Hepatocyte (in vitro differentiated cells): ENCODE data around the gene LRMDA. TPM values are rescaled to one million over a fixed set of nuclear protein-coding genes. Genes with fewer than 3 reads are reported as not detected.

ENCODE experiments used
- DNase-seq: peaks from one replicate; pipeline ENCODE4 v3.0.0-alpha.2; 2016; ENCODE audit warnings: low spot score
- H2AFZ ChIP-seq: fragments of 200-600 bp; sonication (generic); 2 replicates; pipeline ENCODE4 v1.6.0; 2016; ENCODE audit warnings: antibody characterized with exemption, mild to moderate bottlenecking
- H3K27ac ChIP-seq: fragments of 200-600 bp; sonication (generic); 2 replicates; pipeline ENCODE4 v1.5.1; 2016; ENCODE audit warnings: mild to moderate bottlenecking
- H3K27me3 ChIP-seq: fragments of 200-600 bp; sonication (generic); 2 replicates; pipeline ENCODE4 v1.6.1; 2016
- H3K36me3 ChIP-seq: fragments of 200-600 bp; sonication (generic); replicated peaks from 2 replicates; pipeline ENCODE4 v1.5.1; 2016; ENCODE audit warnings: low read depth; ENCODE audit not compliant: insufficient read depth
- H3K4me1 ChIP-seq: fragments of 200-600 bp; sonication (generic); 2 replicates; pipeline ENCODE4 v1.5.1; 2016; ENCODE audit warnings: mild to moderate bottlenecking, moderate library complexity; ENCODE audit not compliant: insufficient read depth
- H3K4me2 ChIP-seq: fragments of 200-600 bp; sonication (generic); 2 replicates; pipeline ENCODE4 v1.6.0; 2016
- H3K4me3 ChIP-seq: fragments of 200-600 bp; sonication (generic); 2 replicates; pipeline ENCODE4 v1.5.1; 2016; ENCODE audit warnings: mild to moderate bottlenecking
- H3K79me2 ChIP-seq: fragments of 200-600 bp; sonication (generic); 2 replicates; pipeline ENCODE4 v1.6.0; 2017; ENCODE audit warnings: mild to moderate bottlenecking
- H3K9me2 ChIP-seq: fragments of 200-600 bp; sonication (generic); replicated peaks from 2 replicates; pipeline ENCODE4 v1.6.0; 2017; ENCODE audit warnings: mild to moderate bottlenecking; ENCODE audit not compliant: insufficient read depth
- H3K9me3 ChIP-seq: fragments of 200-600 bp; sonication (generic); 2 replicates; pipeline ENCODE4 v1.5.1; 2016; ENCODE audit warnings: low read depth, mild to moderate bottlenecking
- H4K20me1 ChIP-seq: fragments of 200-600 bp; sonication (generic); 2 replicates; pipeline ENCODE4 v1.6.0; 2016; ENCODE audit warnings: mild to moderate bottlenecking; ENCODE audit not compliant: insufficient read depth, poor library complexity, severe bottlenecking
- EZH2 ChIP-seq: fragments of 200-600 bp; sonication (generic); IDR thresholded peaks from 2 replicates; pipeline ENCODE4 v1.6.1; 2016; ENCODE audit warnings: antibody characterized with exemption, mild to moderate bottlenecking, borderline replicate concordance
- EZH2phosphoT487 ChIP-seq: fragments of 200-600 bp; sonication (generic); IDR thresholded peaks from one replicate; pipeline ENCODE4 v1.6.1; 2018; ENCODE audit warnings: antibody characterized with exemption, mild to moderate bottlenecking, low read depth, moderate library complexity; ENCODE audit not compliant: unreplicated experiment, severe bottlenecking
- WGBS: methylation state at CpG from one replicate; pipeline ENCODE4 v1.1.6; 2016; ENCODE audit warnings: low lambda C conversion rate; ENCODE audit errors: missing lambda C conversion rate; 5-methylcytosine and 5-hydroxymethylcytosine counted together
- polyA plus RNA-seq: library from polyadenylated mRNA; unstranded; fragments of >200 nt; fragmentation: Nextera tagmentation; extraction: Ambion mirVana; gene quantifications from 2 replicates; pipeline ENCODE4 v1.2.1, GENCODE V29; 2016
- total RNA-seq: library from RNA; depleted of rRNA; stranded (reverse); fragments of >200 nt; gene quantifications from 2 replicates; pipeline ENCODE4 v1.2.3, GENCODE V29; 2014
- TF ChIP-seq, protein P1 (sequence below): fragments of 200-600 bp; sonication (generic); IDR thresholded peaks from 2 replicates; pipeline ENCODE4 v1.5.1; 2016; ENCODE audit warnings: antibody characterized with exemption, mild to moderate bottlenecking; ENCODE audit not compliant: poor library complexity

Gene LRMDA
- total and polyA plus RNA-seq, 2 experiments from 2014 or later = 5.6 to 15.7 TPM

DNA sequence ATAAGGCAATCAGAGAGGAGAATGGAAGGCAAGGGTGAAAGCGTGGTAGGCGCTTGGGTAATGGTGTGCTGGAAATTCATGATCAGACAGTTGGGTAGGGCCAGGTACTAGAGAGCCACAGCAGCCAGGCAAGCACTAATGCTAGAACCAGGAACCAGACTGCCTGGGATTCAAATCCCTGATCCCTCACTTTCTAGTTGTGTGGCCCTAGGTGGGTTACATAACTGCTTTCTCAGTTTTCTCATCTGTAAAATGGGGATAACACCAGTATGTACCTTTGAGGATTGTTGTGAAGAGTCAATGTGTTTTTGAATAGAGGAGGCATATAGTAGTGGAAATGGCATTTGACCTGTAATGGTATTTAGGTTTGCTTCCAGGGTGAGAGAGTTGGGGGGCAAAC is 225.9 kb downstream of the LRMDA start:
- Histone ChIP-seq H3K4me2 (no peak overlapping the region), H3K4me3 (no peak overlapping the region), H3K27ac (no peak overlapping the region), H4K20me1 (no peaks in the 10 kb centered on the region), H2AFZ (no peak overlapping the region), H3K27me3 (no peaks in the 10 kb centered on the region), H3K9me3 (no peaks in the 10 kb centered on the region), H3K79me2 (no peaks in the 10 kb centered on the region), H3K36me3 (no peaks in the 10 kb centered on the region), H3K9me2 (no peaks in the 10 kb centered on the region), H3K4me1 (no peaks in the 10 kb centered on the region)
- no peak for DNase-seq
- no peak for TF ChIP-seq EZH2phosphoT487
- TF ChIP-seq, protein P1, sequence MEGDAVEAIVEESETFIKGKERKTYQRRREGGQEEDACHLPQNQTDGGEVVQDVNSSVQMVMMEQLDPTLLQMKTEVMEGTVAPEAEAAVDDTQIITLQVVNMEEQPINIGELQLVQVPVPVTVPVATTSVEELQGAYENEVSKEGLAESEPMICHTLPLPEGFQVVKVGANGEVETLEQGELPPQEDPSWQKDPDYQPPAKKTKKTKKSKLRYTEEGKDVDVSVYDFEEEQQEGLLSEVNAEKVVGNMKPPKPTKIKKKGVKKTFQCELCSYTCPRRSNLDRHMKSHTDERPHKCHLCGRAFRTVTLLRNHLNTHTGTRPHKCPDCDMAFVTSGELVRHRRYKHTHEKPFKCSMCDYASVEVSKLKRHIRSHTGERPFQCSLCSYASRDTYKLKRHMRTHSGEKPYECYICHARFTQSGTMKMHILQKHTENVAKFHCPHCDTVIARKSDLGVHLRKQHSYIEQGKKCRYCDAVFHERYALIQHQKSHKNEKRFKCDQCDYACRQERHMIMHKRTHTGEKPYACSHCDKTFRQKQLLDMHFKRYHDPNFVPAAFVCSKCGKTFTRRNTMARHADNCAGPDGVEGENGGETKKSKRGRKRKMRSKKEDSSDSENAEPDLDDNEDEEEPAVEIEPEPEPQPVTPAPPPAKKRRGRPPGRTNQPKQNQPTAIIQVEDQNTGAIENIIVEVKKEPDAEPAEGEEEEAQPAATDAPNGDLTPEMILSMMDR = no peak
- no peak for TF ChIP-seq EZH2
- 94% methylated on average over 2 of the region's 2 CpGs for WGBS

DNA sequence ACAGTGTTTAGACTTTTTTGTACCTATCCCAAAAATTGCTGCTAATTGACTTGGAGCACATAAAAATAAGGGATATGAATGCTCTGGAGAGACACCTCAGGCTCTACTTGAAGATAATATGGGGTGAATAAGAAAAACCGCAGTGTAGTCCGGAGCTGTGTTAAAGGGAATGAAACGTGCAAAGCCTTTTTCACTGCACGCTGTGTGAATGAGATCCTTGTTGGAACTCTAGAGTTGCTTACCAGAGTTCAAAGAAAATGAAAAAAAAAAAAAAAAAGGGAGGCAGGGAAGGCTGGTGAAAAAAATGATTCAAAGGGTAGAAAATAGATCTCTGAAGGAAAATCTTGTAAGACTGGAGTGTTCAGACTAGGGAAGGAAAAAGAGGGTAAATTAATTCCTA is 226.6 kb downstream of the LRMDA start:
- TF ChIP-seq EZH2 = no peak
- TF ChIP-seq, protein P1 = no peak
- no peak for TF ChIP-seq EZH2phosphoT487
- H3K27me3 ChIP-seq = no peaks in the 10 kb centered on the region
- WGBS = 93% methylated on average over 4 of the region's 4 CpGs
- H2AFZ ChIP-seq = no peak overlapping the region
- H3K4me3 ChIP-seq = no peak overlapping the region
- H3K27ac ChIP-seq = no peak overlapping the region
- no peaks in the 10 kb centered on the region for H4K20me1 ChIP-seq
- no peaks in the 10 kb centered on the region for H3K36me3 ChIP-seq
- no peaks in the 10 kb centered on the region for H3K9me3 ChIP-seq
- peaks cover 2% of the 10 kb centered on the region for H3K4me1 ChIP-seq
- H3K4me2 ChIP-seq = no peak overlapping the region
- DNase-seq = no peak
- no peaks in the 10 kb centered on the region for H3K79me2 ChIP-seq
- no peaks in the 10 kb centered on the region for H3K9me2 ChIP-seq

DNA sequence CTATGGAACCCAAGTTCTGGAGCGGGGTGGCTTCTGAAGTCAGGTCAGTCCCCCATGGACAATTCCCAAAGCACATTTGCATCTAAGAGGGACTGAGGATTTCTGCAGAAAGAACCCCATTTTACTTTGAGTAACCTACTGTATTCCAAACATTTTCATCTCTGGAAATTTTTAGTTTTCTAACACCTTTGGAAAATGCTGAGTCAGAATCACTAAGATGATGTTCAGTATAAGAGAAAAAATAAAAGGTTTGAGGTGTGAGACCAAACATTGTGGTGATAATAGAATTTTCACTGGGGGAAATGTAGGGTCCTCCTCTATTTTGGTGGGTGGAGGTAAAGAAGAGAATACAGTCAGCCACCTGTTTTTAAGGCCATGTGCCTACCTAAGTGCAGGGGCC is 227.1 kb downstream of the LRMDA start:
- Histone ChIP-seq H2AFZ (no peak overlapping the region), H3K27me3 (no peaks in the 10 kb centered on the region)
- 100% methylated on average over 1 of the region's 1 CpG for WGBS

More for the DNA sequence above, 227.1 kb downstream of the LRMDA start:
- no peaks in the 10 kb centered on the region for H3K9me3 ChIP-seq
- no peaks in the 10 kb centered on the region for H3K79me2 ChIP-seq
- DNase-seq = no peak
- H3K36me3 ChIP-seq = no peaks in the 10 kb centered on the region
- no peak overlapping the region for H3K27ac ChIP-seq
- H3K4me2 ChIP-seq = no peak overlapping the region
- TF ChIP-seq EZH2 (no peak), EZH2phosphoT487 (no peak)
- TF ChIP-seq, protein P1 = no peak
- no peaks in the 10 kb centered on the region for H3K9me2 ChIP-seq
- no peaks in the 10 kb centered on the region for H4K20me1 ChIP-seq
- H3K4me1 ChIP-seq = peaks cover 7% of the 10 kb centered on the region
- H3K4me3 ChIP-seq = no peak overlapping the region
